ENCODE measurements around the gene NPPA.

NPPA gene

GRCh38 chr1:11875094-11875493, 27.5 kb upstream of the NPPA start:
- DNase-seq (ENCODE audit: low read depth), result no peak

GRCh38 chr1:11874624-11875023, 27.0 kb upstream of the NPPA start:
- H3K4me3 ChIP-seq (ENCODE audit: low read depth, low read length), result no peak overlapping the region
- no peak for DNase-seq (ENCODE audit: low read depth)

More at GRCh38 chr1:11875094-11875493, 27.5 kb upstream of the NPPA start:
- no peak overlapping the region for H3K4me3 ChIP-seq (ENCODE audit: low read depth, low read length)

GRCh38 chr1:11874258-11874562, 26.6 kb upstream of the NPPA start:
- DNase-seq (ENCODE audit: low read depth), result no peak
- no peak overlapping the region for H3K4me3 ChIP-seq (ENCODE audit: low read depth, low read length)

GRCh38 chr1:11873395-11874257, 26.0 kb upstream of the NPPA start:
- no peak overlapping the region for H3K4me3 ChIP-seq (ENCODE audit: low read depth, low read length)
- DNase-seq (ENCODE audit: low read depth), result no peak

GRCh38 chr1:11872545-11872944, 25.0 kb upstream of the NPPA start:
- H3K4me3 ChIP-seq (ENCODE audit: low read depth, low read length), result no peak overlapping the region
- DNase-seq (ENCODE audit: low read depth), result no peak

GRCh38 chr1:11869650-11870207, 22.1 kb upstream of the NPPA start:
- DNase-seq (ENCODE audit: low read depth), result no peak
- no peak overlapping the region for H3K4me3 ChIP-seq (ENCODE audit: low read depth, low read length)

- H3K4me3 ChIP-seq (ENCODE audit: low read depth, low read length), result no peak overlapping the region
- no peak for DNase-seq (ENCODE audit: low read depth)
Measured at GRCh38 chr1:11869104-11869503, 21.5 kb upstream of the NPPA start.

GRCh38 chr1:11868331-11868980, 20.9 kb upstream of the NPPA start:
- no peak overlapping the region for H3K4me3 ChIP-seq (ENCODE audit: low read depth, low read length)
- no peak for DNase-seq (ENCODE audit: low read depth)

- no peak for DNase-seq (ENCODE audit: low read depth)
- no peak overlapping the region for H3K4me3 ChIP-seq (ENCODE audit: low read depth, low read length)
Measured at GRCh38 chr1:11862890-11863289, 15.3 kb upstream of the NPPA start.

GRCh38 chr1:11860587-11860986, 13.0 kb upstream of the NPPA start:
- H3K4me3 ChIP-seq (ENCODE audit: low read depth, low read length), result no peak overlapping the region
- no peak for DNase-seq (ENCODE audit: low read depth)

- no peak overlapping the region for H3K4me3 ChIP-seq (ENCODE audit: low read depth, low read length)
- DNase-seq (ENCODE audit: low read depth), result no peak
Measured at GRCh38 chr1:11860083-11860482, 12.5 kb upstream of the NPPA start.

GRCh38 chr1:11858968-11859871, 11.6 kb upstream of the NPPA start:
- H3K4me3 ChIP-seq (ENCODE audit: low read depth, low read length), result no peak overlapping the region
- DNase-seq (ENCODE audit: low read depth), result peak; percentile 12

- H3K4me3 ChIP-seq (ENCODE audit: low read depth, low read length), result no peak within 1 kb of the TSS
- DNase-seq (ENCODE audit: low read depth), result no peak
Measured at GRCh38 chr1:11858613-11858967, 11.0 kb upstream of the NPPA start, which contains the start of gene NPPB. TSS of gene NPPB (minus strand) at chr1:11858945. CDS start at chr1:11858833, 112 bp downstream.

- no peak overlapping the region for H3K4me3 ChIP-seq (ENCODE audit: low read depth, low read length)
- no peak for DNase-seq (ENCODE audit: low read depth)
Measured at GRCh38 chr1:11858158-11858557, 10.6 kb upstream of the NPPA start.

- H3K4me3 ChIP-seq (ENCODE audit: low read depth, low read length), result no peak overlapping the region
- no peak for DNase-seq (ENCODE audit: low read depth)
Measured at GRCh38 chr1:11857164-11857851, 9.7 kb upstream of the NPPA start.

GRCh38 chr1:11856698-11857097, 9.1 kb upstream of the NPPA start:
- no peak overlapping the region for H3K4me3 ChIP-seq (ENCODE audit: low read depth, low read length)
- no peak for DNase-seq (ENCODE audit: low read depth)

GRCh38 chr1:11855430-11855829, 7.8 kb upstream of the NPPA start:
- DNase-seq (ENCODE audit: low read depth), result no peak
- H3K4me3 ChIP-seq (ENCODE audit: low read depth, low read length), result no peak overlapping the region

- no peak overlapping the region for H3K4me3 ChIP-seq (ENCODE audit: low read depth, low read length)
- no peak for DNase-seq (ENCODE audit: low read depth)
Measured at GRCh38 chr1:11854519-11854918, 6.9 kb upstream of the NPPA start.

GRCh38 chr1:11851180-11851579, 3.6 kb upstream of the NPPA start:
- DNase-seq (ENCODE audit: low read depth), result no peak
- no peak overlapping the region for H3K4me3 ChIP-seq (ENCODE audit: low read depth, low read length)
